Heart left ventricle (tissue), 16 donors: Measurements from ENCODE around the gene NTM. TPM values are rescaled to one million over a fixed set of nuclear protein-coding genes. Genes with fewer than 3 reads are reported as not detected.

ENCODE experiments used
- ATAC-seq, 4 donors: fragments of 200-7000 bp; cut with Tn5 transposase; one replicate each; pipeline ENCODE4 v1.9.1; 2020 to 2022; ENCODE audit warnings: moderate library complexity in 4 of 4, mild to moderate bottlenecking in 3 of 4, moderate number of reproducible peaks in 1 of 4
- DNase-seq, 5 donors: peaks; one replicate each; pipeline ENCODE4 v3.0.0-alpha.2; 2020
- H3K27ac ChIP-seq, 12 donors: fragments of 200-600 bp; sonication (generic) in 4 of 12; one replicate each; pipeline versions ENCODE4 v1.5.0 to v1.8.0; 2016 to 2022; ENCODE audit warnings: mild to moderate bottlenecking in 2 of 12
- H3K27me3 ChIP-seq, 9 donors: fragments of 200-600 bp; sonication (generic) in 2 of 9; one replicate each; pipeline versions ENCODE4 v1.5.1 to v1.8.0; 2016 to 2022; ENCODE audit warnings: mild to moderate bottlenecking in 3 of 9
- H3K36me3 ChIP-seq, 9 donors: fragments of 200-600 bp; sonication (generic) in 2 of 9; one replicate each; pipeline versions ENCODE4 v1.5.0 to v1.8.0; 2018 to 2022; ENCODE audit warnings: mild to moderate bottlenecking in 2 of 9
- H3K4me1 ChIP-seq, 12 donors: fragments of 200-600 bp; sonication (generic) in 4 of 12; one replicate each; pipeline versions ENCODE4 v1.5.0 to v1.8.0; 2016 to 2022; ENCODE audit warnings: mild to moderate bottlenecking in 3 of 12
- H3K4me3 ChIP-seq, 12 donors: fragments of 200-600 bp; sonication (generic) in 4 of 12; one replicate each; pipeline versions ENCODE4 v1.5.0 to v1.8.0; 2017 to 2022; ENCODE audit warnings: mild to moderate bottlenecking in 9 of 12, moderate library complexity in 4 of 12
- H3K9me3 ChIP-seq, 12 donors: fragments of 200-600 bp; sonication (generic) in 4 of 12; one replicate each; pipeline versions ENCODE4 v1.5.0 to v1.8.0; 2016 to 2022; ENCODE audit warnings: mild to moderate bottlenecking in 1 of 12
- CTCF ChIP-seq, 12 donors: fragments of 200-600 bp; sonication (generic) in 4 of 12; IDR thresholded peaks; one replicate each; pipeline versions ENCODE4 v1.5.0 to v1.8.0; 2018 to 2022; ENCODE audit warnings: antibody characterized with exemption in 12 of 12, mild to moderate bottlenecking in 5 of 12
- POLR2A ChIP-seq, 2 donors: fragments of 450-650 bp; IDR thresholded peaks; one replicate each; pipeline ENCODE4 v1.6.1; 2017; ENCODE audit warnings: antibody characterized with exemption in 2 of 2, mild to moderate bottlenecking in 2 of 2, moderate library complexity in 2 of 2
- WGBS, 4 donors: extraction: QIAGEN DNeasy Blood & Tissue Kit in 2 of 4; methylation state at CpG; one replicate each; pipeline versions ENCODE4 v1.1.5 to v1.1.7; 2013 to 2018; 5-methylcytosine and 5-hydroxymethylcytosine counted together
- intact Hi-C, 10 donors: fragments of 100-400 bp; cut with DNase I; formaldehyde crosslinking; loops; one replicate each; pipeline versions ENCODE4 v1.11.1 to v1.14.2; 2022
- polyA plus RNA-seq, 2 donors: library from polyadenylated mRNA; stranded (reverse); fragments of 200-250 nt; gene quantifications; one replicate each; pipeline ENCODE4 v1.2.3, GENCODE V29; 2013
- total RNA-seq, 9 donors: library from RNA; depleted of rRNA in 2 of 9; stranded (reverse); fragments of >200 nt in 2 of 9; fragmentation: NEBNext Ultra II Directional in 3 of 9; extraction: Animal tissue kit (Norgen Biotek cat#: 25700) in 3 of 9; gene quantifications; one replicate each; pipeline versions ENCODE4 v1.1.0 to v1.2.4, GENCODE V29; 2016 to 2023
- donor health status: ischemic (EF 13 %, LVEDD 7.1; RV severe dilation, severe dysfunction).
- donor health status: healthy with polysubstance abuse.
- donor health status: DM: no; HTN: yes; CAD: no.
- donor health status: DM: no; HTN: no; CAD: no.
- donor health status: ischemic (EF 25% LVEDD 6.9; RV normal size, moderate dysfunction).
- donor health status: ischemic (EF 25% LVEDD 5.7; RV mildly dilated, moderate dysfunction).
- donor health status: healthy.
- donor health status: DM: yes; HTN: yes; CAD: no.
- donor health status: ischemic (EF 35%, LVEDD 5.7; RV mildly dilated, moderate dysfunction).
- donor health status: nonischemic (EF 11% LVEDD 7.7; RV severe dilation, severe dysfunction).
- donor health status: DM: yes; HTN: yes; CAD: no.
- donor health status: PGD.
- donor health status: ischemic (EF 29% LVEDD 5.4; RV normal size, mild dysfunction).
- donor health status: nonischemic (EF 23%, LVEDD 6.1; RV moderate dilation, normal function).

NTM gene
- total and polyA plus RNA-seq, 11 donors, result 0.40 to 7.7 (median 1.5) TPM

- H3K9me3 ChIP-seq, result no peaks in the 10 kb centered on the region
- no peaks in the 10 kb centered on the region for H3K36me3 ChIP-seq
- no peak overlapping the region for H3K27ac ChIP-seq
- H3K4me1 ChIP-seq, result peaks cover 0 to 2% (median 0%) of the 10 kb centered on the region in 12 donors
- peaks cover 0 to 11% (median 3%) of the 10 kb centered on the region in 9 donors for H3K27me3 ChIP-seq
- 65 to 77% (median 70%) methylated on average over 4 of the region's 4 CpGs for WGBS, 4 donors
- ATAC-seq (no peak), DNase-seq (no peak)
- intact Hi-C loops, result loop anchor here in 2 of 10 donors (10.0 kb wide), 1 partner anchor 206 kb away; no protein-coding TSS in a partner anchor
- TF ChIP-seq CTCF (IDR thresholded peaks at IDR 0.05) (no peak), POLR2A (IDR thresholded peaks at IDR 0.05) (no peak)
- no peak overlapping the region for H3K4me3 ChIP-seq
Observed at GRCh38 chr11:131918663-131919062, 548.2 kb downstream of the NTM start.

- Histone ChIP-seq H3K36me3 (no peaks in the 10 kb centered on the region), H3K27ac (no peak overlapping the region), H3K4me3 (no peak overlapping the region), H3K27me3 (peaks cover 0 to 3% (median 0%) of the 10 kb centered on the region in 9 donors), H3K4me1 (peaks cover 0 to 9% (median 0%) of the 10 kb centered on the region in 12 donors), H3K9me3 (no peaks in the 10 kb centered on the region)
- DNase-seq (no peak), ATAC-seq (no peak)
- TF ChIP-seq POLR2A (IDR thresholded peaks at IDR 0.05) (no peak), CTCF (IDR thresholded peaks at IDR 0.05) (no peak)
- intact Hi-C loops, result loop anchor here in 1 of 10 donors (10.0 kb wide), 1 partner anchor 63 kb away; no protein-coding TSS in a partner anchor
- 82 to 87% (median 84%) methylated on average over 6 of the region's 6 CpGs for WGBS, 4 donors
Observed at GRCh38 chr11:131922220-131922619, 551.8 kb downstream of the NTM start.

- peaks cover 0 to 3% (median 0%) of the 10 kb centered on the region in 9 donors for H3K27me3 ChIP-seq
- TF ChIP-seq POLR2A (IDR thresholded peaks at IDR 0.05) (no peak), CTCF (IDR thresholded peaks at IDR 0.05) (no peak)
- ATAC-seq, result no peak
- 60 to 68% (median 61%) methylated on average over 3 of the region's 3 CpGs for WGBS, 4 donors
- intact Hi-C loops, result loop anchor here in 1 of 10 donors (10.0 kb wide), 1 partner anchor 61 kb away; no protein-coding TSS in a partner anchor
- peaks cover 0 to 9% (median 0%) of the 10 kb centered on the region in 12 donors for H3K4me1 ChIP-seq
- no peaks in the 10 kb centered on the region for H3K36me3 ChIP-seq
- DNase-seq, result no peak
- no peak overlapping the region for H3K27ac ChIP-seq
- no peak overlapping the region for H3K4me3 ChIP-seq
- H3K9me3 ChIP-seq, result no peaks in the 10 kb centered on the region
Observed at GRCh38 chr11:131923309-131923708, 552.9 kb downstream of the NTM start.

GRCh38 chr11:131924001-131924400, 553.6 kb downstream of the NTM start:
- no peak for DNase-seq
- Histone ChIP-seq H3K36me3 (no peaks in the 10 kb centered on the region), H3K27me3 (peaks cover 0 to 2% (median 0%) of the 10 kb centered on the region in 9 donors), H3K4me3 (no peak overlapping the region), H3K9me3 (no peaks in the 10 kb centered on the region), H3K4me1 (peaks cover 0 to 9% (median 0%) of the 10 kb centered on the region in 12 donors), H3K27ac (no peak overlapping the region)
- WGBS, 4 donors, result 50 to 65% (median 59%) methylated on average over 6 to 8 of the region's 8 CpGs
- ATAC-seq, result peak in 2 of 4 donors; percentile 22 to 26
- intact Hi-C loops, result loop anchor here in 1 of 10 donors (10.0 kb wide), 1 partner anchor 61 kb away; no protein-coding TSS in a partner anchor
- no peak for TF ChIP-seq CTCF (IDR thresholded peaks at IDR 0.05)
- no peak for TF ChIP-seq POLR2A (IDR thresholded peaks at IDR 0.05)
